Measurements from ENCODE around the gene OR4D6. TPM values are rescaled to one million over a fixed set of nuclear protein-coding genes. Genes with fewer than 3 reads are reported as not detected.

The OR4D6 gene
- polyA plus RNA-seq, 4 donors: not detected

GRCh38 chr11:59503276-59503675 is 46.5 kb downstream of the OR4D6 start, which contains the start of gene OR4D11:
TSS of gene OR4D11 (plus strand) at chr11:59503576. CDS start at chr11:59503576, 0 bp downstream.
- no peak for DNase-seq (ENCODE audit: low read depth in 4 of 4, low spot score in 3 of 4)

Other genes starting within 250 kb of the OR4D6 start
- gene MPEG1, start 244.0 kb upstream of the OR4D6 start, polyA plus RNA-seq (ENCODE audit: insufficient read length in 4 of 4): 10 to 100 TPM in 1 of 4 donors, 1 to 10 TPM in 3; 8.9 to 23.1 (median 9.0) TPM
- gene OR5AN1, start 98.1 kb upstream of the OR4D6 start, polyA plus RNA-seq (ENCODE audit: insufficient read length in 4 of 4): not detected
- under 1 TPM in 1 of 4 donors, not detected in 3; 0.05 TPM for gene OR5A2, start 30.5 kb upstream of the OR4D6 start, polyA plus RNA-seq (ENCODE audit: insufficient read length in 4 of 4)
- under 1 TPM in 2 of 4 donors, not detected in 2; 0.01 to 0.05 TPM for gene OR5A1, start 20.5 kb upstream of the OR4D6 start, polyA plus RNA-seq (ENCODE audit: insufficient read length in 4 of 4)
- gene OR4D10, start 16.4 kb downstream of the OR4D6 start, polyA plus RNA-seq (ENCODE audit: insufficient read length in 4 of 4): not detected
- not detected for gene OR4D11, start 46.6 kb downstream of the OR4D6 start, polyA plus RNA-seq (ENCODE audit: insufficient read length in 4 of 4)
- under 1 TPM in 3 of 4 donors, not detected in 1; 0.03 to 0.06 (median 0.05) TPM for gene OR4D9, start 54.6 kb downstream of the OR4D6 start, polyA plus RNA-seq (ENCODE audit: insufficient read length in 4 of 4)
- 10 to 100 TPM; 41.5 to 60.5 (median 50.7) TPM for gene OSBP, start 158.8 kb downstream of the OR4D6 start, polyA plus RNA-seq (ENCODE audit: insufficient read length in 4 of 4)
- 10 to 100 TPM; 36.6 to 47.4 (median 45.2) TPM for gene PATL1, start 212.1 kb downstream of the OR4D6 start, polyA plus RNA-seq (ENCODE audit: insufficient read length in 4 of 4)

Measured in left renal pelvis (tissue), 4 donors.